Keratinocyte (primary cell): Measurements from ENCODE around the gene RALGPS2. TPM values are rescaled to one million over a fixed set of nuclear protein-coding genes. Genes with fewer than 3 reads are reported as not detected.

Experiments
- DNase-seq: peaks from one replicate; pipeline ENCODE4 v3.0.0-alpha.2; 2011; ENCODE audit warnings: low read depth, missing footprints, low spot score
- FAIRE-seq: peaks from 2 replicates; lab custom pipeline; 2011; peaks lifted over from hg19 to GRCh38; lab: Jason Lieb, UNC
- H2AFZ ChIP-seq: 2 replicates; pipeline ENCODE4 v1.6.0; 2012; ENCODE audit warnings: low read length, control low read depth, inconsistent platforms; ENCODE audit not compliant: control insufficient read depth
- H3K27ac ChIP-seq: 2 replicates; pipeline ENCODE4 v1.5.1; 2011; ENCODE audit warnings: low read length; ENCODE audit not compliant: control insufficient read depth, insufficient read depth
- H3K27me3 ChIP-seq: 3 replicates; pipeline ENCODE4 v1.6.0; 2011; ENCODE audit warnings: low read length; ENCODE audit not compliant: control insufficient read depth, insufficient read depth; ENCODE audit errors: extremely low read depth
- H3K36me3 ChIP-seq, 2 experiments: 2 replicates in 1 of 2; 3 replicates in 1 of 2; pipeline ENCODE4 v1.5.1; 2011; ENCODE audit warnings: low read length in 2 of 2, mild to moderate bottlenecking in 1 of 2; ENCODE audit not compliant: control insufficient read depth in 2 of 2, insufficient read depth in 2 of 2; ENCODE audit errors: extremely low read depth in 1 of 2
- H3K4me1 ChIP-seq: 3 replicates; pipeline ENCODE4 v1.5.1; 2011; ENCODE audit warnings: low read length; ENCODE audit not compliant: control insufficient read depth, insufficient read depth; ENCODE audit errors: extremely low read depth
- H3K4me2 ChIP-seq: 3 replicates; pipeline ENCODE4 v1.6.0; 2011; ENCODE audit warnings: low read depth, low read length; ENCODE audit not compliant: control insufficient read depth, insufficient read depth; ENCODE audit errors: extremely low read depth
- H3K4me3 ChIP-seq, 3 experiments: fragments of 200-600 bp in 1 of 3; sonication (generic) in 1 of 3; 2 replicates in 2 of 3; 3 replicates in 1 of 3; pipeline ENCODE4 v1.5.1; 2011 to 2016; ENCODE audit warnings: low read length in 3 of 3, mild to moderate bottlenecking in 3 of 3, control low read depth in 2 of 3, inconsistent platforms in 1 of 3, low read depth in 1 of 3, mixed read lengths in 1 of 3, mixed run types in 1 of 3, moderate library complexity in 1 of 3; ENCODE audit not compliant: control insufficient read depth in 2 of 3, insufficient read depth in 2 of 3; ENCODE audit errors: extremely low read depth in 1 of 3
- H3K79me2 ChIP-seq: 2 replicates; pipeline ENCODE4 v1.6.0; 2012; ENCODE audit warnings: low read length; ENCODE audit not compliant: control insufficient read depth, insufficient read depth
- H3K9ac ChIP-seq: 3 replicates; pipeline ENCODE4 v1.6.0; 2011; ENCODE audit warnings: low read length; ENCODE audit not compliant: control insufficient read depth, insufficient read depth; ENCODE audit errors: extremely low read depth
- H3K9me1 ChIP-seq: 3 replicates; pipeline ENCODE4 v1.6.0; 2011; ENCODE audit warnings: low read length; ENCODE audit not compliant: control insufficient read depth, insufficient read depth; ENCODE audit errors: extremely low read depth
- H3K9me3 ChIP-seq: 2 replicates; pipeline ENCODE4 v1.5.1; 2012; ENCODE audit warnings: low read depth, low read length; ENCODE audit not compliant: control insufficient read depth
- H4K20me1 ChIP-seq: 3 replicates; pipeline ENCODE4 v1.6.0; 2011; ENCODE audit warnings: low read length; ENCODE audit not compliant: control insufficient read depth, insufficient read depth; ENCODE audit errors: extremely low read depth
- EZH2 ChIP-seq: IDR thresholded peaks from one replicate; pipeline ENCODE4 v1.6.1; 2012; ENCODE audit warnings: inconsistent platforms, mild to moderate bottlenecking, low read length, moderate library complexity
- dilution Hi-C: fragments of 300-500 bp; cut with MboI; formaldehyde crosslinking; loops from one replicate; pipeline ENCODE4 v1.7.0; 2020; ENCODE audit warnings: low sequenced_read_pairs; ENCODE audit not compliant: extremely low pct_ligation_motif_present
- polyA plus RNA-seq, 5 experiments: library from polyadenylated mRNA; depleted of rRNA in 3 of 5; stranded (reverse) in 3 of 5; stranded (forward) in 1 of 5; unstranded in 1 of 5; fragments of >200 nt; gene quantifications; 1 replicate in 1 of 5; 2 replicates in 3 of 5; 3 replicates in 1 of 5; pipeline versions ENCODE4 v1.2.1 to v1.2.3, GENCODE V29; 2011 to 2012; ENCODE audit warnings: missing spikeins in 2 of 5, low read depth in 1 of 5, low replicate concordance in 1 of 5
- TF ChIP-seq, protein P1 (sequence below), 3 experiments: IDR thresholded peaks in 1 of 3; conservative IDR thresholded peaks in 1 of 3; optimal IDR thresholded peaks in 1 of 3; 2 replicates in 2 of 3; 3 replicates in 1 of 3; pipeline versions ENCODE3 to v1.5.1; 2011; ENCODE audit warnings: low read length in 3 of 3, mild to moderate bottlenecking in 3 of 3, moderate library complexity in 2 of 3, control low read depth in 1 of 3, inconsistent platforms in 1 of 3; ENCODE audit not compliant: insufficient read depth in 2 of 3; ENCODE audit errors: extremely low read depth in 1 of 3

The RALGPS2 gene
- polyA plus RNA-seq, 1 donor (not counting 4 experiments of a cell fraction or from before 2014, with no cell fraction given), result 14.8 TPM

DNA sequence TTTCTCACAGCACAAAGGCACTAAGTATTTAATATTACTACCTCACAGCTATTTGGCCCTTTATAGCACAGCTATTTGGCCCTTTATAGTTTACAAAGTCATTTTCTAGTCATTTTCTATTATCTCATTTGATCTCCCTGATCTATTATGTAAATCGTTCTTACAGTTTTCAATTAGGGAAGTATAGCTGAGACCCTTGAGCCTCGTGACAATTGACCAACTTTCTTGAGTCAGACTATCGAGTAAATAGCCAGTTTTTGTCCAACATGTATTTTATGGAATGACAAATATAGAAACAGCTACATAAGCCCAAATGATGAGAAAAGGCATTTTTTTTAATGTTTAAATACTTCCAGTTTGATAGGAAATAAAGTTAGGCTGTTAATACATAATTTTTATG lies 152.9 kb downstream of the RALGPS2 start:
- Histone ChIP-seq H3K27ac (no peak overlapping the region), H3K9ac (no peak overlapping the region), H2AFZ (no peak overlapping the region), H3K9me1 (no peaks in the 10 kb centered on the region), H4K20me1 (no peaks in the 10 kb centered on the region), H3K27me3 (no peaks in the 10 kb centered on the region), H3K9me3 (no peaks in the 10 kb centered on the region), H3K4me1 (no peaks in the 10 kb centered on the region), H3K79me2 (no peaks in the 10 kb centered on the region), H3K36me3 (no peaks in the 10 kb centered on the region), H3K4me2 (no peak overlapping the region), H3K4me3 (no peak overlapping the region)
- FAIRE-seq, result peak; percentile 13
- DNase-seq, result no peak
- no peak for TF ChIP-seq EZH2
- TF ChIP-seq, protein P1, sequence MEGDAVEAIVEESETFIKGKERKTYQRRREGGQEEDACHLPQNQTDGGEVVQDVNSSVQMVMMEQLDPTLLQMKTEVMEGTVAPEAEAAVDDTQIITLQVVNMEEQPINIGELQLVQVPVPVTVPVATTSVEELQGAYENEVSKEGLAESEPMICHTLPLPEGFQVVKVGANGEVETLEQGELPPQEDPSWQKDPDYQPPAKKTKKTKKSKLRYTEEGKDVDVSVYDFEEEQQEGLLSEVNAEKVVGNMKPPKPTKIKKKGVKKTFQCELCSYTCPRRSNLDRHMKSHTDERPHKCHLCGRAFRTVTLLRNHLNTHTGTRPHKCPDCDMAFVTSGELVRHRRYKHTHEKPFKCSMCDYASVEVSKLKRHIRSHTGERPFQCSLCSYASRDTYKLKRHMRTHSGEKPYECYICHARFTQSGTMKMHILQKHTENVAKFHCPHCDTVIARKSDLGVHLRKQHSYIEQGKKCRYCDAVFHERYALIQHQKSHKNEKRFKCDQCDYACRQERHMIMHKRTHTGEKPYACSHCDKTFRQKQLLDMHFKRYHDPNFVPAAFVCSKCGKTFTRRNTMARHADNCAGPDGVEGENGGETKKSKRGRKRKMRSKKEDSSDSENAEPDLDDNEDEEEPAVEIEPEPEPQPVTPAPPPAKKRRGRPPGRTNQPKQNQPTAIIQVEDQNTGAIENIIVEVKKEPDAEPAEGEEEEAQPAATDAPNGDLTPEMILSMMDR (optimal IDR thresholded peaks at IDR 0.05 in 1 of 3, IDR thresholded peaks at IDR 0.05 in 1 of 3, conservative IDR thresholded peaks at IDR 0.05 in 1 of 3; ENCODE audit: extremely low read depth in 1 of 3, insufficient read depth in 2 of 3, low read length in 3 of 3), result no peak
- dilution Hi-C loops, result no loop called here

DNA sequence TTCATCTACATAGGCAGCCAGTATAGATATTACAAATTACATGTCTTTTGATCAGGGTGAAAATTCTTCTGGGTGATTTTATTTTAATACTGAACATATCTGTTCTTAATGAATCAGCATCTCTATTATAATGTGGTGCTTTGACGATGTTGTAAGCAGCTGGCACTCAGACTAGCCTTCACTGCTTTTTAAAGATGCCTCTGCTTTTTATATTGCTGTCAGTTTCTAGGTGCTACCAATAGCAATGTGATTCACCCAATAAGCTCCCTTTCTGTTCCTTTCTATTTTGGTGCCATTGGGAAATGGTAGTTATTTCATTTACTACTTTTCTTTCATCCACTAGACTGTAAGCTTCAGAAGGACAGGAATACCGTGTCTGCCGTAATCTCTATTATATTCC lies 156.9 kb downstream of the RALGPS2 start:
- TF ChIP-seq, protein P1 (optimal IDR thresholded peaks at IDR 0.05 in 1 of 3, IDR thresholded peaks at IDR 0.05 in 1 of 3, conservative IDR thresholded peaks at IDR 0.05 in 1 of 3; ENCODE audit: extremely low read depth in 1 of 3, insufficient read depth in 2 of 3, low read length in 3 of 3), result no peak
- no peak for TF ChIP-seq EZH2
- H3K27ac ChIP-seq, result no peak overlapping the region
- H3K36me3 ChIP-seq, result no peaks in the 10 kb centered on the region
- dilution Hi-C loops, result no loop called here
- no peaks in the 10 kb centered on the region for H3K9me3 ChIP-seq
- no peaks in the 10 kb centered on the region for H3K79me2 ChIP-seq
- no peaks in the 10 kb centered on the region for H4K20me1 ChIP-seq
- H3K4me1 ChIP-seq, result no peaks in the 10 kb centered on the region
- H3K9ac ChIP-seq, result no peak overlapping the region
- no peaks in the 10 kb centered on the region for H3K27me3 ChIP-seq
- H3K4me3 ChIP-seq, result no peak overlapping the region
- H3K9me1 ChIP-seq, result no peaks in the 10 kb centered on the region
- H2AFZ ChIP-seq, result no peak overlapping the region
- FAIRE-seq (no peak), DNase-seq (no peak)
- no peak overlapping the region for H3K4me2 ChIP-seq
